Activated CD8-positive, alpha-beta T cell treated with anti-CD3 and anti-CD28 coated beads, Interleukin-2, amount 10 ng/mL, durations not matched to agents 7 days and 5 days (primary cell): ENCODE data around the gene ARHGEF7. TPM values are rescaled to one million over a fixed set of nuclear protein-coding genes. Genes with fewer than 3 reads are reported as not detected.
A peak's percentile ranks its signal among the peaks of the same experiment; 100 is the strongest.

ENCODE experiments used
- ATAC-seq: fragments of 150-1000 bp; cut with Tn5 transposase; one replicate; pipeline ENCODE4 v1.10.0; 2021; ENCODE audit warnings: moderate library complexity
- CTCF ChIA-PET: fragments of 350-600 bp; sonication (Branson Sonifier 250); formaldehyde crosslinking; loops from one replicate; lab custom pipeline; 2021; ENCODE audit warnings: antibody characterized with exemption; lab: Charles Lee
- POLR2A ChIA-PET: fragments of 350-600 bp; sonication (Branson Sonifier 250); formaldehyde crosslinking; loops from one replicate; lab custom pipeline; 2021; ENCODE audit warnings: antibody characterized with exemption; lab: Charles Lee
- DNase-seq: peaks from one replicate; pipeline ENCODE4 v3.0.0-alpha.2; 2020
- H3K27ac Mint-ChIP-seq: one replicate; pipeline ENCODE4 v1.8.0; 2021; ENCODE audit warnings: mild to moderate bottlenecking, mixed read lengths
- H3K27me3 Mint-ChIP-seq: one replicate; pipeline ENCODE4 v1.8.0; 2021; ENCODE audit warnings: low read depth, mixed read lengths
- H3K36me3 Mint-ChIP-seq: one replicate; pipeline ENCODE4 v1.8.0; 2021; ENCODE audit warnings: low read depth, mixed read lengths
- H3K4me1 Mint-ChIP-seq: one replicate; pipeline ENCODE4 v1.8.0; 2021; ENCODE audit warnings: low read depth, mixed read lengths
- H3K4me3 Mint-ChIP-seq: one replicate; pipeline ENCODE4 v1.8.0; 2021; ENCODE audit warnings: mild to moderate bottlenecking, mixed read lengths
- H3K9me3 Mint-ChIP-seq: one replicate; pipeline ENCODE4 v1.8.0; 2022; ENCODE audit warnings: mixed read lengths; ENCODE audit not compliant: insufficient read depth
- total RNA-seq, 2 experiments: library from RNA; stranded (reverse); gene quantifications; one replicate each; pipeline ENCODE4 v1.2.3, GENCODE V29; 2021

ARHGEF7 gene
- total RNA-seq, 2 experiments from 2014 or later: 67.1 to 75.1 TPM

DNA sequence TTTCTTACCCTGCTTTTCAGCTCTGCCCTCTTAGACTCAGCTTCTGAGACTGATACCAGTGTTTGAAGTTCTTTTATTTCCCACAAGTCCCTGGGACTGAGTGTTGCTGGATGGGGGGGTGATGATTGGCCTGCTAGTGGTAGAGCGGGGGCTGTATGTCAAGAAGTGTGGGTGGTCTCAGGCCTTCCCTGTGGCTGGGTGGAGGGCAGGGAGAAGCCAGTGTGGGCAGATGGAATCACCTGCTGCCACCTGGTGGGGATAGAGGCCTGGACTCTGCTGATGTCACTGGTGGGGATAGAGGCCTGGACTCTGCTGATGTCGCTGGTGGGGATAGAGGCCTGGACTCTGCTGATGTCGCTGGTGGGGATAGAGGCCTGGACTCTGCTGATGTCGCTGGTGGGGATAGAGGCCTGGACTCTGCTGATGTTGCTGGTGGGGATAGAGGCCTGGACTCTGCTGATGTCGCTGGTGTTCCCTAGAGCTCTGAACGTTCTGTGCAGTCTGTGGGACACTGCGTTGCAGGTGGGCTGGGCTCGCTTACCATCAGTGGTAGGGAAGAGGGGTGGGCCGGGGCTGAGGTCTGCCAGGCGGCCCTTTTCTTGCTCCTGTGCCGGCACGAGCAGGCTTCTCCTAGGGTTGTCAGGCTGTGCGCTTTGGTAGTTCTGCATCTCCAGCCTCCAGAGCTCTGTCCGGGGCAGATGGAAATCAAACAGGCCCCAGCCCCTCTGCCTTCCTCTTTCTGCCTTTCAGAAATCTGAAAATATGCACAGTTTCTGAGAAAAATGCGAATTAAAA lies 101.3 kb downstream of the ARHGEF7 start:
- peaks cover 3% of the 10 kb centered on the region for H3K4me1 Mint-ChIP-seq
- no peaks in the 10 kb centered on the region for H3K27me3 Mint-ChIP-seq
- H3K4me3 Mint-ChIP-seq: no peak overlapping the region
- peak overlapping the region; percentile 41 for H3K27ac Mint-ChIP-seq
- POLR2A ChIA-PET: no interaction called here
- ATAC-seq (peak; percentile 72), DNase-seq (peak; percentile 59)
- peaks cover 21% of the 10 kb centered on the region for H3K36me3 Mint-ChIP-seq
- CTCF ChIA-PET: interaction anchor here (0.6 to 5.1 kb wide), 14 partner anchors 9 to 302 kb away, joined by 3 to 60 read pairs (median 4); no protein-coding TSS in a partner anchor
- H3K9me3 Mint-ChIP-seq: no peaks in the 10 kb centered on the region

- ChIA-PET CTCF (interaction anchor here (5.1 kb wide), 1 partner anchor 150 kb away, joined by 60 read pairs; no protein-coding TSS in a partner anchor), POLR2A (no interaction called here)
- peaks cover 18% of the 10 kb centered on the region for H3K36me3 Mint-ChIP-seq
- H3K27me3 Mint-ChIP-seq: no peaks in the 10 kb centered on the region
- DNase-seq (no peak), ATAC-seq (no peak)
- no peak overlapping the region for H3K4me3 Mint-ChIP-seq
- no peak overlapping the region for H3K27ac Mint-ChIP-seq
- H3K4me1 Mint-ChIP-seq: peaks cover 5% of the 10 kb centered on the region
- no peaks in the 10 kb centered on the region for H3K9me3 Mint-ChIP-seq
These were observed 102.5 kb downstream of the ARHGEF7 start for GRCh38 chr13:111217641-111218040.

- Mint-ChIP-seq H3K27ac (no peak overlapping the region), H3K9me3 (no peaks in the 10 kb centered on the region), H3K4me1 (peaks cover 10% of the 10 kb centered on the region), H3K27me3 (no peaks in the 10 kb centered on the region), H3K36me3 (peaks cover 18% of the 10 kb centered on the region), H3K4me3 (no peak overlapping the region)
- no peak for ATAC-seq
- DNase-seq: no peak
- ChIA-PET POLR2A (no interaction called here), CTCF (interaction anchor here (5.1 kb wide), 1 partner anchor 151 kb away, joined by 60 read pairs; no protein-coding TSS in a partner anchor)
These were observed 104.2 kb downstream of the ARHGEF7 start for GRCh38 chr13:111219280-111219679.

GRCh38 chr13:111219950-111220349 lies 104.8 kb downstream of the ARHGEF7 start:
- ChIA-PET POLR2A (no interaction called here), CTCF (no interaction called here)
- Mint-ChIP-seq H3K9me3 (no peaks in the 10 kb centered on the region), H3K27ac (no peak overlapping the region), H3K4me1 (peaks cover 13% of the 10 kb centered on the region), H3K36me3 (peaks cover 20% of the 10 kb centered on the region), H3K4me3 (no peak overlapping the region), H3K27me3 (no peaks in the 10 kb centered on the region)
- DNase-seq: no peak
- no peak for ATAC-seq

- no peak overlapping the region for H3K27ac Mint-ChIP-seq
These were observed 110.1 kb downstream of the ARHGEF7 start for GRCh38 chr13:111225166-111225565.

DNA sequence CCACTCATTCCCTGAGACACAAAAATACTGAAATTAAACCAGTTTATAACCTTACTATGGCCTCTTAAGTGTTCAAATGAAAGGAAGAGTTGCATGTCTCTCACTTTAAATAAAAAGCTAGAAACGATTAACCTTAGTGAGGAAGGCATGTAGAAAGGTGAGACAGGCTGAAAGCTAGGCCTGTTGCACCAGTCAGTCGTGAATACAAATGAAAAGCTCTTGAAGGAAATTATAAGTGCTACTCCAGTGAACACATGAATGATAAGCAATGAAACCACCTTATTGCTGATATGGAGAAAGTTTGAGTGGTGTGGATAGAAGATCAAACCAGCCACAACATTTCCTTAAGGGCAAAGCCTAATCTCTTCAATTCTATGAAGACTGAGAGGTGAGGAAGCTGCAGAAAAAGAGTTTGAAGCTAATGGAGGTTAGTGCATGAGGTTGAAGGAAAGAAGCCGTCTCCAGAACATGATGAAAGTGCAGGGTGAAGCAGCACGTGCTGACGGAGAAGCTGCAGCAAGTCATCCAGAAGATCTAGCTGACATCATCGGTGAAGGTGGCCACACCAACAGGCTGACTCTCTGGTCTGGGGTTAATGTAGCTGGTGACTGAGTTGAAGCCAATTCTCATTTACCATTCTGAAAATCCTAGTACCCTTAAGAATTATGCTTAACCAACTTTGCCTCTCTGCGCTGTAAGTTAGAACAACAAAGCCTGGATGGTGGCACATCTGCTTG lies 110.9 kb downstream of the ARHGEF7 start:
- no peak overlapping the region for H3K4me3 Mint-ChIP-seq
- peaks cover 18% of the 10 kb centered on the region for H3K36me3 Mint-ChIP-seq
- ATAC-seq (no peak), DNase-seq (no peak)
- ChIA-PET POLR2A (no interaction called here), CTCF (interaction anchor here (0.6 to 3.5 kb wide), 4 partner anchors 10 to 188 kb away, joined by 3 to 39 read pairs (median 6); no protein-coding TSS in a partner anchor)
- no peaks in the 10 kb centered on the region for H3K27me3 Mint-ChIP-seq
- no peaks in the 10 kb centered on the region for H3K9me3 Mint-ChIP-seq
- no peak overlapping the region for H3K27ac Mint-ChIP-seq
- peaks cover 26% of the 10 kb centered on the region for H3K4me1 Mint-ChIP-seq

More at GRCh38 chr13:111225166-111225565, 110.1 kb downstream of the ARHGEF7 start:
- DNase-seq (no peak), ATAC-seq (no peak)
- ChIA-PET POLR2A (no interaction called here), CTCF (interaction anchor here (0.6 to 3.5 kb wide), 7 partner anchors 9 to 187 kb away, joined by 3 to 39 read pairs (median 4); no protein-coding TSS in a partner anchor)
- Mint-ChIP-seq H3K27me3 (no peaks in the 10 kb centered on the region), H3K4me1 (peaks cover 26% of the 10 kb centered on the region), H3K9me3 (no peaks in the 10 kb centered on the region), H3K4me3 (no peak overlapping the region), H3K36me3 (peaks cover 23% of the 10 kb centered on the region)

DNA sequence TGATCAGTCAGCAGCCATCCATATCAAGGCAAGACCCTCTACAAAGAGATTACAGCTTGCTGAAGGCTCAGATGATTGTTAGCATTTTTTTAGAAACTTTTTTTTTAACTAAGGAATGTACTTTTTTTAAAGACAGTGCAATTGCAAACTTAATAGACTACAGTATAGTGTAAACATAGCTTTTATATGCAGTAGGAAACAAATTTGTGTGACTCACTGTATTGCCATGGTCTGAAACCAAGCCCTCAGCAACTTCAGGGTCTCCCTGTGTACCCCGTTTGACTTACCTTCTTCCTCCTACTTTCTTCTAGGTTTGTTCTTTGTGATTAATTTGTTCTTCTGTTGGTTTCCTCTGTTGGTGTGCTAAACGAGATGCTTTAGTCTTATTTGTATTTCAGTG lies 112.3 kb downstream of the ARHGEF7 start:
- ATAC-seq (no peak), DNase-seq (no peak)
- POLR2A ChIA-PET: no interaction called here
- no peaks in the 10 kb centered on the region for H3K27me3 Mint-ChIP-seq
- H3K36me3 Mint-ChIP-seq: peaks cover 23% of the 10 kb centered on the region
- no peak overlapping the region for H3K4me3 Mint-ChIP-seq
- CTCF ChIA-PET: interaction anchor here (0.6 kb wide), 1 partner anchor 645 kb away, joined by 3 read pairs; no protein-coding TSS in a partner anchor
- no peaks in the 10 kb centered on the region for H3K9me3 Mint-ChIP-seq
- H3K27ac Mint-ChIP-seq: no peak overlapping the region
- H3K4me1 Mint-ChIP-seq: peaks cover 26% of the 10 kb centered on the region

GRCh38 chr13:111228262-111229144 lies 113.4 kb downstream of the ARHGEF7 start:
- DNase-seq (no peak), ATAC-seq (no peak)
- CTCF ChIA-PET: no interaction called here
- Mint-ChIP-seq H3K27ac (no peak overlapping the region), H3K27me3 (no peaks in the 10 kb centered on the region), H3K36me3 (peaks cover 26% of the 10 kb centered on the region), H3K4me3 (no peak overlapping the region), H3K4me1 (peaks cover 20% of the 10 kb centered on the region), H3K9me3 (no peaks in the 10 kb centered on the region)
- POLR2A ChIA-PET: no interaction called here

DNA sequence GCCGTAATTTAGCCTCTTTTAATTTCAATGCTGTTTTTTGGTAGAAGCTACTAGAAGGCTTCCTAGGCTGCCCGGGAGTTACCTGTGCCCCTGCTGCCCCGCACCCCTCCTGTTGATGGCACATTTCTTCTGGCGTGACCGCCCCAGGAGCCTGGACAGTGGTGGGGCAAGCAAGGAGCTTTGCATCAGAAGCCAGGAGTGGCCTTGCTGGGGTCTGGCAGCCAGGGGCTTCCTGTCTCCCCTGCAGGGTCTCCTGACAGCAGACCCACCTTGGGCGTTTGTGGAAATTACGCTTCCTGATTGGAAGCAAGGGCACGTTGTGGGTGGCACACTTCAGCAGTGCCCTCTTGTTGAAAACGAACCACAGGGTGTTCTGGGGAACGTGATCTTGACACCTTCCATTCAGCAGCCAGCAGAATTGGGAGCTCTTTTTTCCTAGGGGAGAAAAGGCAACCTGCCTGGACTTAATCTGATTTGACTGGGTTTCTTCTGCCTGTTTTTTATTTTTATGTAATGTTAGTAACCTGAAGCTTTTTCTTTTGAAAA lies 115.3 kb downstream of the ARHGEF7 start:
- peaks cover 37% of the 10 kb centered on the region for H3K36me3 Mint-ChIP-seq
- H3K4me3 Mint-ChIP-seq: no peak overlapping the region
- no peaks in the 10 kb centered on the region for H3K27me3 Mint-ChIP-seq
- CTCF ChIA-PET: interaction anchor here (1.9 kb wide), 1 partner anchor 14 kb away, joined by 5 read pairs; no protein-coding TSS in a partner anchor
- no peaks in the 10 kb centered on the region for H3K9me3 Mint-ChIP-seq
- POLR2A ChIA-PET: interaction anchor here (1.1 kb wide), 1 partner anchor 41 kb away, joined by 3 read pairs; no protein-coding TSS in a partner anchor
- peaks cover 11% of the 10 kb centered on the region for H3K4me1 Mint-ChIP-seq
- DNase-seq: no peak
- no peak overlapping the region for H3K27ac Mint-ChIP-seq
- no peak for ATAC-seq

DNA sequence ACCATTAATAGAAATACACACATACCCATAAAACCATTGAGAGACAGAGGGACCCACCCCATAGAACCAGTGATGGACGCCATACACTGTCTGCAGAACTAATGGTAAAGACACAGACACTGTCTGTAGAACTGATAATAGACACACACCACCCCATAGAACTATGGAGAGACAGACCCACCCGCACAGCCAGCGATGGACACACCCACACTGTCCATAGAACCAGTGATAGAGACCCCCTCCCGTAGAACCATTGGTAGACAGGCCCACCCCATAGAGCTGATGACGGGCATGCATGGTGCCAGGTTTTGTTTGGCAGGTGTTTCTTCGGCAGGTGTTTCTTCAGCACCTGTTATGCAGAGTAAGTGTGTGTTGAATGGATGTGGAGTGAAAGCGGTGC lies 117.1 kb downstream of the ARHGEF7 start:
- DNase-seq: no peak
- H3K4me1 Mint-ChIP-seq: no peaks in the 10 kb centered on the region
- H3K36me3 Mint-ChIP-seq: peaks cover 37% of the 10 kb centered on the region
- no peak for ATAC-seq
- H3K9me3 Mint-ChIP-seq: no peaks in the 10 kb centered on the region
- H3K27me3 Mint-ChIP-seq: no peaks in the 10 kb centered on the region
- POLR2A ChIA-PET: no interaction called here
- no peak overlapping the region for H3K27ac Mint-ChIP-seq
- CTCF ChIA-PET: no interaction called here
- H3K4me3 Mint-ChIP-seq: no peak overlapping the region

- H3K9me3 Mint-ChIP-seq: no peaks in the 10 kb centered on the region
- no peak overlapping the region for H3K4me3 Mint-ChIP-seq
- H3K36me3 Mint-ChIP-seq: peaks cover 32% of the 10 kb centered on the region
- ATAC-seq: no peak
- no peaks in the 10 kb centered on the region for H3K4me1 Mint-ChIP-seq
- CTCF ChIA-PET: no interaction called here
- no peak for DNase-seq
- H3K27me3 Mint-ChIP-seq: no peaks in the 10 kb centered on the region
- POLR2A ChIA-PET: no interaction called here
- H3K27ac Mint-ChIP-seq: no peak overlapping the region
These were observed 118.0 kb downstream of the ARHGEF7 start for GRCh38 chr13:111233080-111233479.
